ENCODE measurements around the gene SLX4IP. TPM values are rescaled to one million over a fixed set of nuclear protein-coding genes. Genes with fewer than 3 reads are reported as not detected.

Gene SLX4IP
- total RNA-seq, 1 experiment from 2014 or later: 11.1 TPM

DNA sequence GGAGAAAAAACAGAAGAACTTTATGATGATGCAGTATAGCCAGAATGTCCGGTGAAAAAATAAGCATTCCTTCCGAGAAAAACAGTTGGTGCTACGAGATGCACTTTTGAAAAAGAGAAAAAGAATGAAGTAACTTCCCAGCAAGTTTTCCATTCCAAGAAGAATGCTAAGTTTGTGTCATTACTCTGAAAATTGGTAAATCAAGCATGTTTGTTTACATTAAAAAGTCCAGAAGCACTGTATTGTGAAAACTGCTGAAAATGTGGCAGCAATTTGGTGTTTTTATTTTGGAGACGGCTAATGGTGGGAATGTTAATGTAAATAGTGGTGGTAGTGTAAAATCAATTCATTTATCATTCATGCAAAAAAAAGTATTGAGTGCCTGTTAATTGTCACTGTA lies 47.4 kb upstream of the SLX4IP start:
- ATAC-seq (no peak), DNase-seq (ENCODE audit: low read depth, low spot score) (no peak)
- Histone ChIP-seq H3K4me3 (replicated peaks in 1 of 2; ENCODE audit: low read depth in 1 of 2, low read length in 2 of 2) (no peak overlapping the region), H3K9me3 (ENCODE audit: control insufficient read depth in 1 of 2, insufficient read depth in 1 of 2, low read depth in 1 of 2, low read length in 2 of 2) (no peaks in the 10 kb centered on the region), H3K79me2 (ENCODE audit: insufficient read depth, low read length) (no peaks in the 10 kb centered on the region), H3K9ac (ENCODE audit: low read length) (no peak overlapping the region), H3K36me3 (ENCODE audit: control insufficient read depth in 1 of 2, insufficient read depth in 2 of 2, low read length in 2 of 2) (no peaks in the 10 kb centered on the region), H4K20me1 (ENCODE audit: insufficient read depth) (no peaks in the 10 kb centered on the region), H2AFZ (ENCODE audit: low read depth, low read length, poor library complexity, severe bottlenecking) (no peak overlapping the region), H3K9me2 (ENCODE audit: insufficient read depth) (no peaks in the 10 kb centered on the region), H3K4me2 (ENCODE audit: low read length) (no peak overlapping the region), H3K27me3 (ENCODE audit: insufficient read depth, low read length) (no peaks in the 10 kb centered on the region), H3K4me1 (ENCODE audit: control insufficient read depth in 1 of 2, insufficient read depth in 2 of 2, low read length in 2 of 2) (no peaks in the 10 kb centered on the region), H3K27ac (ENCODE audit: low read depth, low read length) (no peak overlapping the region)
- ChIA-PET POLR2A (no interaction called here), CTCF (no interaction called here), RAD21 (ENCODE audit: low non-redundant PET in 1 of 2, low total read pairs in 2 of 2, uncharacterized antibody in 2 of 2, unreplicated experiment in 2 of 2) (no interaction called here)
- TF ChIP-seq MAX (IDR thresholded peaks at IDR 0.05): no peak
- TF ChIP-seq POLR2AphosphoS5 (IDR thresholded peaks at IDR 0.05; ENCODE audit: low read depth, low read length): no peak
- TF ChIP-seq ZFX (IDR thresholded peaks at IDR 0.05): no peak
- no peak for TF ChIP-seq CEBPB (IDR thresholded peaks at IDR 0.05; ENCODE audit: low read depth)
- no peak for TF ChIP-seq TCF7L2 (IDR thresholded peaks at IDR 0.05; ENCODE audit: borderline replicate concordance, extremely low read depth, insufficient read depth, insufficient read length)
- no peak for TF ChIP-seq CBX3 (IDR thresholded peaks at IDR 0.05; ENCODE audit: low read depth)
- TF ChIP-seq POLR2A (IDR thresholded peaks at IDR 0.05; ENCODE audit: borderline replicate concordance, extremely low read depth, insufficient read depth, insufficient read length): no peak
- no peak for TF ChIP-seq SIN3A (IDR thresholded peaks at IDR 0.05; ENCODE audit: low read depth)
- no peak for TF ChIP-seq EGR1 (IDR thresholded peaks at IDR 0.05; ENCODE audit: low read depth)
- intact Hi-C loops (cut with micrococcal nuclease): no loop called here
- BruUV-seq (replicated peaks): no TSS peak

DNA sequence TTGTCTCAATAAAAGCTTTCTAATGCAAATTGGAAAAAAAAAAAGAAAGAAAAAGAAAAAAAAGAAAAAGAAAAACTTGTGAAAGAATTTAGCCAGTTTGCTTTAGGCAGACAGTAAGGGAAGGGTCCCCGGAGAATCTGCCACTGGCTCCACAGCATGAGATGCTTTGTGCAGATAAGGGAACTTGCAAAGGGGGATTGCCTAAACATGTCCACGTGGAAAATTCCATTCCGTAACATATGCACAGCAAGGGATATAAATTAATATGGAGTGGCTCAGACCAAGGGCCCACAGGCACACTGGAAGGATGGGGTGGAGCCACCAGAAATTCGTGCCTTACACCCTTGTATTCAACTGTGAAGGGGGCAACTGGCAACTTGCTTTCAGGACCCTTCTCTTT lies 46.5 kb upstream of the SLX4IP start:
- Histone ChIP-seq H3K79me2 (ENCODE audit: insufficient read depth, low read length) (no peaks in the 10 kb centered on the region), H3K27ac (ENCODE audit: low read depth, low read length) (no peak overlapping the region), H3K27me3 (ENCODE audit: insufficient read depth, low read length) (no peaks in the 10 kb centered on the region), H3K4me1 (ENCODE audit: control insufficient read depth in 1 of 2, insufficient read depth in 2 of 2, low read length in 2 of 2) (no peaks in the 10 kb centered on the region), H3K9me3 (ENCODE audit: control insufficient read depth in 1 of 2, insufficient read depth in 1 of 2, low read depth in 1 of 2, low read length in 2 of 2) (no peaks in the 10 kb centered on the region), H3K9me2 (ENCODE audit: insufficient read depth) (no peaks in the 10 kb centered on the region), H3K4me2 (ENCODE audit: low read length) (no peak overlapping the region), H3K9ac (ENCODE audit: low read length) (no peak overlapping the region), H2AFZ (ENCODE audit: low read depth, low read length, poor library complexity, severe bottlenecking) (no peak overlapping the region), H3K36me3 (ENCODE audit: control insufficient read depth in 1 of 2, insufficient read depth in 2 of 2, low read length in 2 of 2) (no peaks in the 10 kb centered on the region), H4K20me1 (ENCODE audit: insufficient read depth) (no peaks in the 10 kb centered on the region), H3K4me3 (replicated peaks in 1 of 2; ENCODE audit: low read depth in 1 of 2, low read length in 2 of 2) (no peak overlapping the region)
- RAD21 ChIA-PET (ENCODE audit: low non-redundant PET in 1 of 2, low total read pairs in 2 of 2, uncharacterized antibody in 2 of 2, unreplicated experiment in 2 of 2): no interaction called here
- CTCF ChIA-PET: no interaction called here
- DNase-seq (ENCODE audit: low read depth, low spot score): no peak
- TF ChIP-seq EZH2phosphoT487 (IDR thresholded peaks at IDR 0.05; ENCODE audit: borderline replicate concordance) (no peak), YY1 (IDR thresholded peaks at IDR 0.05; ENCODE audit: extremely low read depth, insufficient replicate concordance, low read depth, low read length) (no peak), TCF7L2 (IDR thresholded peaks at IDR 0.05; ENCODE audit: borderline replicate concordance, extremely low read depth, insufficient read depth, insufficient read length) (no peak), ZBTB33 (IDR thresholded peaks at IDR 0.05; ENCODE audit: extremely low read depth, insufficient replicate concordance, low read length) (no peak), POLR2A (IDR thresholded peaks at IDR 0.05; ENCODE audit: borderline replicate concordance, extremely low read depth, insufficient read depth, insufficient read length) (no peak)
- POLR2A ChIA-PET: no interaction called here
- intact Hi-C loops (cut with micrococcal nuclease): no loop called here
- no TSS peak for BruUV-seq (replicated peaks)
- no peak for ATAC-seq

Measured in HCT116 (cell line).